Measurements from ENCODE around the gene CERS6.

CERS6 gene

DNA sequence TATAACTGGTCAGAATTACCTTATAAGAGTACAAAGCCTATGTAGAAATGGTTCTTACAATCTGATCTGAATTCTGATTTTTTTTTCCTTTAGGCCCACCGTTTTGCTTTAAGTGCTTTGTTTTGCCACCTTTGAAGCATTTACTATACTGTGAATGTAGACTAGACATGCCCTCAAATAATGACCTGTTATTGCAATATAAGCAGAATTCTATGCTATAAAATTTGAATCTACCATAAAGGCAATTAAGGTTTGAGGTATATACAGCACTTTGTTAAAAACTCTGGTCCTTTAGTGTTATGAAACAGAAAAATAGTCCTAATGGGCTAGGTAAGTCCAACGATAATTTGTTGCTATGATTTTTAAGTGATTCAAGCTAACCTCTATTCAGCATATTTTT lies 259.8 kb downstream of the CERS6 start:
- no peak overlapping the region for H3K27ac ChIP-seq (replicated peaks; ENCODE audit: low read length)
- H3K27me3 ChIP-seq (ENCODE audit: control insufficient read depth in 3 of 3, insufficient read depth in 3 of 3, low read depth in 1 of 3, low read length in 3 of 3), result no peaks in the 10 kb centered on the region
- no peak overlapping the region for H2BK120ac ChIP-seq (ENCODE audit: low read depth, low read length)
- no peak overlapping the region for H3K9ac ChIP-seq (ENCODE audit: low read depth, low read length, poor library complexity)
- H3K4ac ChIP-seq (ENCODE audit: low read length), result no peak overlapping the region
- no peak overlapping the region for H3K4me3 ChIP-seq (ENCODE audit: low read length in 2 of 2)
- no peaks in the 10 kb centered on the region for H3K79me1 ChIP-seq (ENCODE audit: low read depth, low read length)
- peaks cover 2 to 14% of the 10 kb centered on the region in 2 donors for H3K36me3 ChIP-seq (replicated peaks in 1 of 2; ENCODE audit: control insufficient read depth in 2 of 2, insufficient read depth in 2 of 2, low read length in 2 of 2)
- no peak overlapping the region for H3K14ac ChIP-seq (ENCODE audit: low read length)
- no peak overlapping the region for H2BK15ac ChIP-seq (ENCODE audit: low read length)
- H2AK5ac ChIP-seq (ENCODE audit: low read depth, low read length), result no peak overlapping the region
- no peaks in the 10 kb centered on the region for H3K9me3 ChIP-seq (replicated peaks in 1 of 2; ENCODE audit: control insufficient read depth in 2 of 2, insufficient read depth in 1 of 2, low read depth in 1 of 2, low read length in 2 of 2)
- no peak overlapping the region for H3K4me2 ChIP-seq (ENCODE audit: insufficient read depth, low read length, poor library complexity, severe bottlenecking)
- no peak overlapping the region for H4K91ac ChIP-seq (ENCODE audit: low read depth, low read length, poor library complexity)
- no peak overlapping the region for H2BK12ac ChIP-seq (ENCODE audit: low read length)
- no CpG with 5 or more reads among the region's 2 CpGs for WGBS, 2 donors (ENCODE audit: extremely low coverage in 2 of 2, insufficient read length in 2 of 2, insufficient replicate concordance in 1 of 2)
- H3K4me1 ChIP-seq (ENCODE audit: control insufficient read depth in 2 of 2, insufficient read depth in 1 of 2, low read depth in 1 of 2, low read length in 2 of 2), result no peaks in the 10 kb centered on the region
- H4K8ac ChIP-seq (ENCODE audit: low read depth, low read length), result no peak overlapping the region
- H2BK5ac ChIP-seq (ENCODE audit: low read length), result no peak overlapping the region
- H3K18ac ChIP-seq (ENCODE audit: low read length), result no peak overlapping the region
- no peak overlapping the region for H3K23ac ChIP-seq (ENCODE audit: low read depth, low read length, poor library complexity)
- no peak for DNase-seq (ENCODE audit: low spot score)
- no peak overlapping the region for H2AFZ ChIP-seq (ENCODE audit: low read length)

DNA sequence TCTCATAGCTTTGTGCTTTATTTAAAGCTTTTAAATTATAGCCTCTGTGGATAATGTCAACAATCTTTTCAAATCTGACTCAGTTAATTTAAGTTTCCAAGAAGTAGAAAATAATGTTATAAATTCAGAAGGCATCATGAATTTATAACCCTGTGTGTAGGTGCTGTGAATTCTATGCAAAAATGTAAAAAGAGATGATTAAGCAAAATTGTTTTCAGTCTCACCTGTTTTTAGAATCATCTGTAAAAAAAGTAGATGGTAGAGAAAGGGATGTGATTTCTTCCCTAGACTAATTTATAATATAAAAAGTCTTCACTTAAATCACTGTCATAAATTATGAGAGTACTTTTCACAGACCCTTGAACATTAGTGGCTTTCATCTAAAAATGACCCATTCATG lies 260.8 kb downstream of the CERS6 start:
- Histone ChIP-seq H2BK120ac (ENCODE audit: low read depth, low read length) (no peak overlapping the region), H4K91ac (ENCODE audit: low read depth, low read length, poor library complexity) (no peak overlapping the region), H3K23ac (ENCODE audit: low read depth, low read length, poor library complexity) (no peak overlapping the region), H2AFZ (ENCODE audit: low read length) (no peak overlapping the region), H3K14ac (ENCODE audit: low read length) (no peak overlapping the region), H3K79me1 (ENCODE audit: low read depth, low read length) (no peaks in the 10 kb centered on the region), H3K4ac (ENCODE audit: low read length) (no peak overlapping the region), H2BK12ac (ENCODE audit: low read length) (no peak overlapping the region), H3K36me3 (replicated peaks in 1 of 2; ENCODE audit: control insufficient read depth in 2 of 2, insufficient read depth in 2 of 2, low read length in 2 of 2) (peaks cover 5 to 14% of the 10 kb centered on the region in 2 donors), H3K4me2 (ENCODE audit: insufficient read depth, low read length, poor library complexity, severe bottlenecking) (no peak overlapping the region), H3K9me3 (replicated peaks in 1 of 2; ENCODE audit: control insufficient read depth in 2 of 2, insufficient read depth in 1 of 2, low read depth in 1 of 2, low read length in 2 of 2) (no peaks in the 10 kb centered on the region), H2BK5ac (ENCODE audit: low read length) (no peak overlapping the region), H3K27me3 (ENCODE audit: control insufficient read depth in 3 of 3, insufficient read depth in 3 of 3, low read depth in 1 of 3, low read length in 3 of 3) (no peaks in the 10 kb centered on the region), H4K8ac (ENCODE audit: low read depth, low read length) (no peak overlapping the region), H3K18ac (ENCODE audit: low read length) (no peak overlapping the region), H3K27ac (replicated peaks; ENCODE audit: low read length) (no peak overlapping the region), H2AK5ac (ENCODE audit: low read depth, low read length) (no peak overlapping the region), H2BK15ac (ENCODE audit: low read length) (no peak overlapping the region), H3K4me3 (ENCODE audit: low read length in 2 of 2) (no peak overlapping the region), H3K9ac (ENCODE audit: low read depth, low read length, poor library complexity) (no peak overlapping the region), H3K4me1 (ENCODE audit: control insufficient read depth in 2 of 2, insufficient read depth in 1 of 2, low read depth in 1 of 2, low read length in 2 of 2) (no peaks in the 10 kb centered on the region)
- no peak for DNase-seq (ENCODE audit: low spot score)

DNA sequence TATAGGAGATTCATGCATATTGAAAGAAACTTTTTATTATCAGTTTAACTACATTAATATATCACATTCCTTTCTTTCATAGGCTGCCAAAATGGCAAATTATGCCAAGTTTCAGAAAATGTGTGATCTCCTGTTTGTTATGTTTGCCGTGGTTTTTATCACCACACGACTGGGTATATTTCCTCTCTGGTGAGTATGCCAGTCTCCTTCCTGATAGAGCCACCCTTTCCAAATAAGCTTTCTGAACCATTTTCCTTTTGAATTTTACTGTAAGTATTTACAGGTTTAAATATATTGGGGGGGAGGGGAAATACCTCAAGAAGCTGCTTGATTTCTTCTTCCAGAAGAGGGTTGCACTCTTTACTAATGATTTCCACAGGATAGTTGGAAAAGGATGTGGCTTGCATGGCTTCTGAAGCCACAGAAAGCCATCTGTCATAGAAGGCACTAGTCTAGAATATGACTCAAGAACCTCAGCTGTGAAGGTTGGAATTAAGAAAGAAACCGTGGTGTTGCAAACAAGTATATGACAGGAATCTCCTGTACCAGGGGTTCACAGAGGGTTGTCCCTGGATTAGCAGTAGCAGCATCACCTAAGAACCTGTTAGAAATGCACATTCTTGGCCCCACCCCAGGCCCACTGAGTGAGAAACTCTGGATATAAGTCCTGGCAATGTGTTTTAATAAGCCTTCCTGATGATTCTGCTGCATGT lies 261.9 kb downstream of the CERS6 start:
- H3K27me3 ChIP-seq (ENCODE audit: control insufficient read depth in 3 of 3, insufficient read depth in 3 of 3, low read depth in 1 of 3, low read length in 3 of 3), result no peaks in the 10 kb centered on the region
- no peak for DNase-seq (ENCODE audit: low spot score)
- H2BK15ac ChIP-seq (ENCODE audit: low read length), result no peak overlapping the region
- no peak overlapping the region for H4K91ac ChIP-seq (ENCODE audit: low read depth, low read length, poor library complexity)
- no peaks in the 10 kb centered on the region for H3K9me3 ChIP-seq (replicated peaks in 1 of 2; ENCODE audit: control insufficient read depth in 2 of 2, insufficient read depth in 1 of 2, low read depth in 1 of 2, low read length in 2 of 2)
- H3K36me3 ChIP-seq (replicated peaks in 1 of 2; ENCODE audit: control insufficient read depth in 2 of 2, insufficient read depth in 2 of 2, low read length in 2 of 2), result peaks cover 8 to 14% of the 10 kb centered on the region in 2 donors
- no peak overlapping the region for H3K4ac ChIP-seq (ENCODE audit: low read length)
- H3K14ac ChIP-seq (ENCODE audit: low read length), result no peak overlapping the region
- no peak overlapping the region for H2AK5ac ChIP-seq (ENCODE audit: low read depth, low read length)
- no peak overlapping the region for H2BK120ac ChIP-seq (ENCODE audit: low read depth, low read length)
- H2BK12ac ChIP-seq (ENCODE audit: low read length), result no peak overlapping the region
- H3K27ac ChIP-seq (replicated peaks; ENCODE audit: low read length), result no peak overlapping the region
- H3K9ac ChIP-seq (ENCODE audit: low read depth, low read length, poor library complexity), result no peak overlapping the region
- no peak overlapping the region for H3K23ac ChIP-seq (ENCODE audit: low read depth, low read length, poor library complexity)
- H2AFZ ChIP-seq (ENCODE audit: low read length), result no peak overlapping the region
- WGBS, 2 donors (ENCODE audit: extremely low coverage in 2 of 2, insufficient read length in 2 of 2, insufficient replicate concordance in 1 of 2), result no CpG with 5 or more reads among the region's 3 CpGs
- no peaks in the 10 kb centered on the region for H3K79me1 ChIP-seq (ENCODE audit: low read depth, low read length)
- no peak overlapping the region for H3K4me2 ChIP-seq (ENCODE audit: insufficient read depth, low read length, poor library complexity, severe bottlenecking)
- H4K8ac ChIP-seq (ENCODE audit: low read depth, low read length), result no peak overlapping the region
- no peak overlapping the region for H3K18ac ChIP-seq (ENCODE audit: low read length)
- H3K4me3 ChIP-seq (ENCODE audit: low read length in 2 of 2), result no peak overlapping the region
- H2BK5ac ChIP-seq (ENCODE audit: low read length), result no peak overlapping the region
- no peaks in the 10 kb centered on the region for H3K4me1 ChIP-seq (ENCODE audit: control insufficient read depth in 2 of 2, insufficient read depth in 1 of 2, low read depth in 1 of 2, low read length in 2 of 2)

DNA sequence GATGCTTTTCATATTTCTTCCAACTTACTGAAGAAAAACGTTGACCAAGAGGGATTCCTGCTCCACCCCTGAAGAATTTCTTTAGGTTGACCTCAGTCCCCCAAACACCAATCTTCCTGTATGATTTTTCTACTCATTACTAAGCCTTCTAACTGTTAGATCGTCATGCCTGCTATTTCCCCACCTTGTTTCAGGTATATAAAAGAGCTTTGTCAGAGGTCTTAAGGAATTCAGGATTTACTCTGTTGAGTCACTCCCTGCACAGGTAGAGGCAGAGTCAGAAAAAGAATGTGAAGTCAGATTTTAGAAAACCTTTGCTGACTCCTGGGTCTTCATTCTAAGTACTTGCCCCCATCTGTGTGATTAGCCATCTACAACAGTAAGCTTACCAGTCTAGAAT lies 262.6 kb downstream of the CERS6 start:
- Histone ChIP-seq H3K27ac (replicated peaks; ENCODE audit: low read length) (no peak overlapping the region), H2BK12ac (ENCODE audit: low read length) (no peak overlapping the region), H2BK120ac (ENCODE audit: low read depth, low read length) (no peak overlapping the region), H3K4ac (ENCODE audit: low read length) (no peak overlapping the region), H2AFZ (ENCODE audit: low read length) (no peak overlapping the region), H3K18ac (ENCODE audit: low read length) (no peak overlapping the region), H2AK5ac (ENCODE audit: low read depth, low read length) (no peak overlapping the region), H3K36me3 (replicated peaks in 1 of 2; ENCODE audit: control insufficient read depth in 2 of 2, insufficient read depth in 2 of 2, low read length in 2 of 2) (peaks cover 8 to 14% of the 10 kb centered on the region in 2 donors), H4K91ac (ENCODE audit: low read depth, low read length, poor library complexity) (no peak overlapping the region), H3K79me1 (ENCODE audit: low read depth, low read length) (no peaks in the 10 kb centered on the region), H3K23ac (ENCODE audit: low read depth, low read length, poor library complexity) (no peak overlapping the region), H4K8ac (ENCODE audit: low read depth, low read length) (no peak overlapping the region), H3K27me3 (ENCODE audit: control insufficient read depth in 3 of 3, insufficient read depth in 3 of 3, low read depth in 1 of 3, low read length in 3 of 3) (no peaks in the 10 kb centered on the region), H3K4me2 (ENCODE audit: insufficient read depth, low read length, poor library complexity, severe bottlenecking) (no peak overlapping the region), H2BK5ac (ENCODE audit: low read length) (no peak overlapping the region), H3K4me1 (ENCODE audit: control insufficient read depth in 2 of 2, insufficient read depth in 1 of 2, low read depth in 1 of 2, low read length in 2 of 2) (no peaks in the 10 kb centered on the region), H3K14ac (ENCODE audit: low read length) (no peak overlapping the region), H3K9ac (ENCODE audit: low read depth, low read length, poor library complexity) (no peak overlapping the region), H3K4me3 (ENCODE audit: low read length in 2 of 2) (no peak overlapping the region), H2BK15ac (ENCODE audit: low read length) (no peak overlapping the region), H3K9me3 (replicated peaks in 1 of 2; ENCODE audit: control insufficient read depth in 2 of 2, insufficient read depth in 1 of 2, low read depth in 1 of 2, low read length in 2 of 2) (no peaks in the 10 kb centered on the region)
- WGBS, 2 donors (ENCODE audit: extremely low coverage in 2 of 2, insufficient read length in 2 of 2, insufficient replicate concordance in 1 of 2), result no CpG with 5 or more reads among the region's 2 CpGs
- DNase-seq (ENCODE audit: low spot score), result no peak

All from neuronal stem cell (in vitro differentiated cells).